Cardiac fibroblast (primary cell): Measurements from ENCODE around the gene CYGB.
"Not testable (repeated sequence)": the region's sequence is repeated elsewhere in the genome, so short reads cannot be mapped to it uniquely, and the experiment has no call there.

Experiments used
- DNase-seq, 2 donors: peaks; one replicate each; pipeline versions ENCODE4 v3.0.0 to v3.0.0-alpha.2; 2010; ENCODE audit warnings: low read depth in 2 of 2
- H3K4me3 ChIP-seq, 2 donors: replicated peaks in 1 of 2; 1 replicate in 1 of 2; 2 replicates in 1 of 2; pipeline ENCODE4 v1.5.1; 2011; ENCODE audit warnings: low read depth in 2 of 2, low read length in 2 of 2, mild to moderate bottlenecking in 2 of 2, moderate library complexity in 1 of 2
- TF ChIP-seq, protein P1 (sequence below): IDR thresholded peaks from one replicate; pipeline ENCODE4 v1.5.1; 2011; ENCODE audit warnings: low read depth, mild to moderate bottlenecking, low read length, inconsistent platforms

CYGB gene

DNA sequence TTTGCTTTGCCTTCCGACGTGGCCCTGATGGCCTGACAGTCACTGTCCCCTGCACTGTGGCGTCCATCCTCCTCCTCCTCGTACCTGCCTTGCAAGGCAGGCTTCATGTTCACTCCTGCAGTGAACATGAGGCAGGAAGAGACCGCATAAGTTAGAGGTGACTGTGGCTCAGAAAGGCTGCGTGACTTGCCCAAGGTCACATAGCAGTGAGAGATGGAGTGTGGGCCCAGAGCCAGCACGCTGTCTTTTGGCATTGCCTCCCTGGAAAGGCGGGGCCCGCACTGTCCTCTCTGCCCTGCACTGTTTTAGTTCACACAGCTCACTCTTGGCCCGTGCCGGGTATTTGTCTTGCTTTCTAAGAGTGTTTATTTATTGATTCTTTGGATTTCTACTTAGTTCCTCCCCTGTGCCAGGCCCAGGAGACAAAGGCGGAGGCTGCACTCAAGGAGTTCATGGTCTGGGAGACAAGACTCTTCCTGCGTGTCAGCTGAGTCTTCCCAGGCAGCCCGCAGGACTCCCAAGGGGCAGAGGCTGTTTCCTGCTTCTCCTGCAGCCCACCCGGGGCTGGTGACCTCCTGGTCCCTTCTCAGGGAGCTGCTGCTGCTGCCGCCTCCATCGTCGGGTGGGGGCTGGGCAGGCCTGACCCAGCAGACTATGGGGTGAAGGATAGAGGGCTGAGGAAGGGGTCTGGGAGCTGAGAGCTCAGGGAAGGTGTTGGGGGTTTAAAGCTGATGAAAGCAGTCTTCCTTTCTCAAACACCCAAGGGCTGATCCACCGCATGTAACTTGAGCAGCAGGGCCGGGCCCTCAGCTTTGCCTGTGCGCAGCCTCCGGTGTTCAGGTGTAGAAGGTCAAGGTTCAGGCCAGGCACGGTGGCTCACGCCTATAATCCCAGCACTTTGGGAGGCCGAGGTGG is 12.7 kb downstream of the CYGB start:
- no peak overlapping the region for H3K4me3 ChIP-seq
- DNase-seq, result peak; percentile 73 to 85
- TF ChIP-seq, protein P1, sequence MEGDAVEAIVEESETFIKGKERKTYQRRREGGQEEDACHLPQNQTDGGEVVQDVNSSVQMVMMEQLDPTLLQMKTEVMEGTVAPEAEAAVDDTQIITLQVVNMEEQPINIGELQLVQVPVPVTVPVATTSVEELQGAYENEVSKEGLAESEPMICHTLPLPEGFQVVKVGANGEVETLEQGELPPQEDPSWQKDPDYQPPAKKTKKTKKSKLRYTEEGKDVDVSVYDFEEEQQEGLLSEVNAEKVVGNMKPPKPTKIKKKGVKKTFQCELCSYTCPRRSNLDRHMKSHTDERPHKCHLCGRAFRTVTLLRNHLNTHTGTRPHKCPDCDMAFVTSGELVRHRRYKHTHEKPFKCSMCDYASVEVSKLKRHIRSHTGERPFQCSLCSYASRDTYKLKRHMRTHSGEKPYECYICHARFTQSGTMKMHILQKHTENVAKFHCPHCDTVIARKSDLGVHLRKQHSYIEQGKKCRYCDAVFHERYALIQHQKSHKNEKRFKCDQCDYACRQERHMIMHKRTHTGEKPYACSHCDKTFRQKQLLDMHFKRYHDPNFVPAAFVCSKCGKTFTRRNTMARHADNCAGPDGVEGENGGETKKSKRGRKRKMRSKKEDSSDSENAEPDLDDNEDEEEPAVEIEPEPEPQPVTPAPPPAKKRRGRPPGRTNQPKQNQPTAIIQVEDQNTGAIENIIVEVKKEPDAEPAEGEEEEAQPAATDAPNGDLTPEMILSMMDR, result no peak

DNA sequence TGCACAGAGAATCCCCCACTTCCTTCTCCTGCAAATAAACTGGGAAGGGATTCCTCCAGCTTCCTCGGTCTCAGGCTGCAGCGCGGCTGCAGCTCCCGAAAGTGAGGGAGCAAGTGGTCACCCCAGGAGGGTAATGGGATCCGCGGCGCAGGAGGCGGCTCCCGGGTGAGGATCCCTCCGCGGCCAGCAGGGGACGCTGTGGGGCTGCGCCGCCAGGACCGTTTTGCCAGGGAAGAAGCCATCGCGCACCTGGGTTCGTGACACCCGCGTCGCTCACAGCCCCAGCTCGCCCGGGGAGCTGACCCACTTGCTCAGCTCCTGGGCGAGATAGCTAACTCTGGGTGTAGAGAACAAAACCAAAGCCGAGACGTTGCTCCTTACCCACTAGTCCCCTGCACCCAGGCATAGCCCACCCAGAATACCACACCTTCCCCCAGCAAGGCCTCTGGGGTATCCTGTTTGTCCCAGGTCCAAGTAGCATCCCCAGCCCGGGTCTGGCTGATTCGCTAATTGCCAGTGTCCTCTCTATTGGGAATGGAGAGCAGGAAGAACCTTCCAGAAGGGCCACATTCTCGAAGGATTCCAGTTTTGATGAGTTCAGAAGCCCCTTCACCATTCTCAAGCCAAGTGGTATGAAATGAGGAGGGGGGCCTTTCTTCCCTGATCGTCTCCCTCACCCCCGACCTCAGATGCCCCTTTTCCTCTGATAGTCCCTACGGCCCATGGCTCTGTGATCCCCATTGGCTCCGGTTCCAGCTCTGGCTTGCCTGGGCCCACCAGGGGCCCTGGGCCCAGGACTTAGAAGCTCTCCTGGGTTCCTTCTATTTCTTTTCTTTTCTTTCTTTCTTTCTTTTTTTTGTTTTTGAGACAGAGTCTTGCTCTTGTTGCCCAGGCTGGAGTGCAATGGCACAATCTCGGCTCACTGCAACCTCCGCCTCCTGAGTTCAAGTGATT is 14.1 kb downstream of the CYGB start:
- DNase-seq, result peak; percentile 57 to 59
- TF ChIP-seq, protein P1, result peak; percentile 100
- H3K4me3 ChIP-seq, result no peak overlapping the region

DNA sequence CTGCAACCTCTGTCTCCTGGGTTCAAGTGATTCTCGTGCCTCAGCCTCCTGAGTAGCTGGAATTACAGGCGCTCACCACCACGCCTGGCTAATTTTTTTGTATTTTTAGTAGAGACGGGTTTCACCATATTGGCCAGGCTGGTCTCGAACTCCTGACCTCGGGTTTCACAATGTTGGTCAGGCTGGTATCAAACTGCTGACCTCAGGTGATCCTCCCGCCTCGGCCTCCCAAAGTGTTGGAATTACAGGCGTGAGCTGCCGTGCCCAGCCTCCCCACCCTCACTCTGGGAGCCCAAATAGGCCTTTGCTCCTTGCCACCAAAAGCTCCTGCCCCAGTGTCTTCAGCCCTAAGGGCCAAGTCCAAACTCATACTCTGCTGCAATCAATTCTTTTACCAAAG is 15.8 kb downstream of the CYGB start:
- not testable (repeated sequence) for DNase-seq, H3K4me3 ChIP-seq

DNA sequence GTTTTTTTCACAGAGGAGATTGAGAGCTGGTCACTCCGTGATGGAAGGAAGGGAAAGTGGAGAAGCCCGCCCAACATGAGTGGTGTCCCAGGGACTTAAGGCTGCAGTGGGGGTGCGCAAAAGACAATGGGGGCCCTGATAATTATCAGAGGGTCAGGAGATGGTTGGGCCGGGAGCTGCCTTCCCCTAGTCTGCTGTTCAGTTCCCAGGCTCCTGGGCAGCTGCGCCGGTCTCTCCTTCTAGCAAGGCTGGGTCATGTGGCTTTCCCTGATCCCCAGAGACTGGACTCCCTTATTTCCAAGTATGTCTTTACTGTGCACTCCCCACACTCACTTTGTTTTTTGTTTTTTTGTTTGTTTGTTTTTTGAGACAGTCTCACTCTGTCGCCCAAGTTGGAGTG is 16.2 kb downstream of the CYGB start:
- TF ChIP-seq, protein P1, result no peak
- no peak overlapping the region for H3K4me3 ChIP-seq

DNA sequence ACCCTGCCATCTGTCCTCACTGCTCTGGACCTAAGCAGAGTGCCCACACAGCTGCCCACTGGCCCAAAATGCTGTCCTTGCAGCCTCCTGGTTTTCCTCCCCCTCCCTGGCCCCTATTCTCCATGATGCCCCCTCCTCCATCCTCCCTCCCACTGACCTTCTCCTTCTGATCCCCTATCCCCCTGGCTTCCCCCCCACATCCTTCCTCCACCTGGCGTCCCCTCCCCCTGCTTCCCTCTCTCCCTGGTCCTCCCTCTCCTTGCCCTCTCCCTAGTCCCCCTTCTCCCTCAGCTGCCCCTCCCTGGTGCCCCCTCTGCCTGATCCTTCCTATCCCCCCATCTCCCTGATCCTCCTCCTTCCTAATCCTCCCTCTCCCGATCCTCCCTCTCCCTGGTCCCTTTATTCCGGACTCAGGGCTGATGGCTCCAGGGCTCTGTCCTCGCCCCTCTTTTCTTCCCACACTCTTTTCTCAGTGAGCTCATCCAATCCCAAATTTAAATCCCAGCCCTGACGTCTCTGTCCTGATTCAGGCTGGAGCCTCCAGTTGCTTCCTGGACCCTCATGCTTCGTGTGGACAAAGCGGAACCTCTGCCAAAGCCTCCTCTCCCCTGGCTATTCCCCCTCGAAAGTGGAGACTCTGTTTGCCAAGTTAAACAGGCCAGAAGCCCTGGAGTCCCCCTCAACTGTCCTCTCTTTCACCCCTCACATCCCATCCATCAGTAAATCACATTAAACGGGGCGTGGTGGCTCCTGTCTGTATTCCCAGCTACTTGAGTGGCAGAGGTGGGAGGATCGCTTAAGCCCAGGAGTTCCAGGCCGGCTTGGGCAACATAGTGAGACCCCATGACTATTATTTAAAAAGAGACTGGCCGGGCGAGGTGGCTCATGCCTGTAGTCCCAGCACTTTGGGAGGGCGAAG is 18.2 kb downstream of the CYGB start:
- no peak for DNase-seq
- no peak overlapping the region for H3K4me3 ChIP-seq
- TF ChIP-seq, protein P1, result no peak

More for the DNA sequence above, 16.2 kb downstream of the CYGB start:
- no peak for DNase-seq

DNA sequence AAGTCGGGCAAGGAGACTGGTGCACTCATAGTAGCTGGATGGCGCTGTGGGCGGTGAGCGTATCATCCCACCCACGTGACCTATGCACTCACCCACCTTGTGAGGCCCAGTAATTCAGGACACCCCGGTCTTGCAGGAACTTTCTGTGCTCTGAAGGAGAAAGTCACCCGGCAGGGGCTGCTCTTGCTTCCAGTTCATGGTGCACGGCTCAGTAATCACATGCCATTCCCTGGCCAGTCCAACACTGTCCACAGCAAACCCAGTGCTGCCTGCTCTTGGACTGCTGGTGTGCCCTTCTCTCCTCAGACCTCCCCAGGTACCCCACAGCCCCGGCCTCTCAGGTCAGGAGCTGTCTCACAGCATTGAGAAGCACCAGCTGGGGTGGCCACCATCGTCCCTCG is 19.9 kb downstream of the CYGB start:
- TF ChIP-seq, protein P1, result no peak
- DNase-seq, result no peak
- no peak overlapping the region for H3K4me3 ChIP-seq
